IMR-90 (cell line): ENCODE measurements around the gene GDF9. TPM values are rescaled to one million over a fixed set of nuclear protein-coding genes. Genes with fewer than 3 reads are reported as not detected.

ENCODE experiments used
- ATAC-seq: fragments of 200-7000 bp; cut with Tn5 transposase; 2 replicates; pipeline ENCODE4 v1.9.1; 2020; ENCODE audit warnings: low read depth, mild to moderate bottlenecking, moderate library complexity
- BruUV-seq: library from RNA; stranded (reverse); fragments of 400-500 nt; replicated peaks from 2 replicates; lab custom pipeline; 2021; lab: Mats Ljungman, UMichigan
- CTCF ChIA-PET: fragments of 300-600 bp; formaldehyde crosslinking; extraction: SDS; loops from one replicate; lab custom pipeline; 2021; ENCODE audit warnings: antibody characterized with exemption; lab: Yijun Ruan, JAX
- POLR2A ChIA-PET: fragments of 300-600 bp; sonication (Branson Sonifier 250); formaldehyde crosslinking; loops from one replicate; lab custom pipeline; 2022; ENCODE audit warnings: antibody characterized with exemption; ENCODE audit not compliant: unreplicated experiment; lab: Charles Lee
- DNase-seq: peaks from one replicate; pipeline ENCODE4 v3.0.0; 2013
- H2AFZ ChIP-seq: replicated peaks from 2 replicates; pipeline ENCODE3; 2013; ENCODE audit warnings: low read length, mild to moderate bottlenecking; ENCODE audit not compliant: poor library complexity
- H2AK5ac ChIP-seq: 2 replicates; pipeline ENCODE4 v1.6.1; 2013; ENCODE audit warnings: low read depth, low read length, inconsistent platforms
- H2AK9ac ChIP-seq: replicated peaks from 2 replicates; pipeline ENCODE3; 2013; ENCODE audit warnings: mild to moderate bottlenecking, low read depth, low read length, moderate library complexity; ENCODE audit not compliant: poor library complexity
- H2BK120ac ChIP-seq: 2 replicates; pipeline ENCODE4 v1.6.1; 2013; ENCODE audit warnings: low read depth, low read length, inconsistent platforms
- H2BK15ac ChIP-seq: 3 replicates; pipeline ENCODE4 v1.6.1; 2013; ENCODE audit warnings: low read depth, low read length, inconsistent platforms
- H2BK20ac ChIP-seq: 2 replicates; pipeline ENCODE4 v1.6.1; 2013; ENCODE audit warnings: low read depth, mild to moderate bottlenecking, inconsistent platforms, low read length, moderate library complexity
- H2BK5ac ChIP-seq: 2 replicates; pipeline ENCODE4 v1.6.1; 2013; ENCODE audit warnings: mild to moderate bottlenecking, low read depth, low read length, inconsistent platforms; ENCODE audit not compliant: poor library complexity, severe bottlenecking
- H3K14ac ChIP-seq: replicated peaks from 2 replicates; pipeline ENCODE4 v1.6.1; 2013; ENCODE audit warnings: low read depth, low read length, inconsistent platforms
- H3K18ac ChIP-seq: 2 replicates; pipeline ENCODE4 v1.6.1; 2013; ENCODE audit warnings: low read depth, low read length, control low read depth
- H3K23ac ChIP-seq: 2 replicates; pipeline ENCODE4 v1.6.1; 2013; ENCODE audit warnings: low read depth, low read length, inconsistent platforms
- H3K27ac ChIP-seq: 2 replicates; pipeline ENCODE4 v1.5.1; 2013; ENCODE audit warnings: mild to moderate bottlenecking, control low read depth, low read length; ENCODE audit not compliant: insufficient read depth
- H3K27me3 ChIP-seq: 2 replicates; pipeline ENCODE4 v1.6.1; 2013; ENCODE audit warnings: low read length; ENCODE audit not compliant: control insufficient read depth, insufficient read depth
- H3K36me3 ChIP-seq: 2 replicates; pipeline ENCODE4 v1.6.1; 2013; ENCODE audit warnings: low read length, mixed read lengths; ENCODE audit not compliant: control insufficient read depth, insufficient read depth
- H3K4ac ChIP-seq: 2 replicates; pipeline ENCODE4 v1.6.1; 2013; ENCODE audit warnings: low read depth, low read length, inconsistent platforms
- H3K4me1 ChIP-seq: 2 replicates; pipeline ENCODE4 v1.6.1; 2013; ENCODE audit warnings: low read length, mixed read lengths; ENCODE audit not compliant: control insufficient read depth, insufficient read depth
- H3K4me2 ChIP-seq: 2 replicates; pipeline ENCODE4 v1.6.1; 2013; ENCODE audit warnings: low read depth, mild to moderate bottlenecking, control low read depth, low read length, moderate library complexity
- H3K4me3 ChIP-seq: 2 replicates; pipeline ENCODE4 v1.5.1; 2013; ENCODE audit warnings: low read depth, mild to moderate bottlenecking, control low read depth, low read length, moderate library complexity; ENCODE audit not compliant: insufficient read depth
- H3K56ac ChIP-seq: 2 replicates; pipeline ENCODE4 v1.6.1; 2013; ENCODE audit warnings: low read length, inconsistent platforms; ENCODE audit not compliant: insufficient read depth; ENCODE audit errors: extremely low read depth
- H3K79me1 ChIP-seq, 2 experiments: 2 replicates each; pipeline ENCODE4 v1.6.1; 2013; ENCODE audit warnings: low read length in 2 of 2, inconsistent platforms in 1 of 2, low read depth in 1 of 2
- H3K9ac ChIP-seq: 2 replicates; pipeline ENCODE4 v1.6.1; 2013; ENCODE audit warnings: low read depth, low read length, control low read depth
- H3K9me1 ChIP-seq: 2 replicates; pipeline ENCODE4 v1.6.1; 2013; ENCODE audit warnings: low read length, inconsistent platforms; ENCODE audit not compliant: insufficient read depth
- H3K9me3 ChIP-seq: 2 replicates; pipeline ENCODE4 v1.6.1; 2013; ENCODE audit warnings: low read length; ENCODE audit not compliant: control insufficient read depth, insufficient read depth
- H4K20me1 ChIP-seq: 2 replicates; pipeline ENCODE4 v1.6.1; 2013; ENCODE audit warnings: low read length, inconsistent platforms; ENCODE audit not compliant: insufficient read depth
- H4K5ac ChIP-seq: 2 replicates; pipeline ENCODE4 v1.6.1; 2013; ENCODE audit warnings: mild to moderate bottlenecking, low read depth, low read length, control low read depth
- H4K8ac ChIP-seq, 2 experiments: 2 replicates each; pipeline ENCODE4 v1.6.1; 2013; ENCODE audit warnings: low read depth in 2 of 2, low read length in 2 of 2, control low read depth in 1 of 2, inconsistent platforms in 1 of 2
- H4K91ac ChIP-seq: 2 replicates; pipeline ENCODE4 v1.6.1; 2013; ENCODE audit warnings: low read depth, low read length, inconsistent platforms; ENCODE audit not compliant: insufficient read depth
- CEBPB ChIP-seq: IDR thresholded peaks from 2 replicates; pipeline ENCODE4 v1.6.1; 2012; ENCODE audit warnings: low read depth, low read length, improper control_type of control experiment
- CHD1 ChIP-seq: IDR thresholded peaks from 2 replicates; pipeline ENCODE4 v1.6.1; 2012; ENCODE audit warnings: low read depth, low read length, improper control_type of control experiment
- RFX5 ChIP-seq: IDR thresholded peaks from 2 replicates; pipeline ENCODE4 v1.8.0; 2012; ENCODE audit warnings: low read depth, mild to moderate bottlenecking, low read length, moderate library complexity
- WGBS, 2 experiments: methylation state at CpG; one replicate each; pipeline versions ENCODE4 v1.1.5 to v1.1.7; 2013; ENCODE audit warnings: missing lambda C conversion rate in 2 of 2; ENCODE audit not compliant: insufficient read length in 1 of 2; ENCODE audit errors: extremely low coverage in 2 of 2; 5-methylcytosine and 5-hydroxymethylcytosine counted together
- dilution Hi-C: fragments of 300-500 bp; cut with HindIII; formaldehyde crosslinking; loops from one replicate; pipeline ENCODE4 v1.14.3; 2018; ENCODE audit warnings: low sequenced_read_pairs; ENCODE audit not compliant: unreplicated experiment
- in situ Hi-C: fragments of 300-500 bp; cut with MboI; formaldehyde crosslinking; loops from 3 replicates; pipeline ENCODE4 v1.14.3; 2019; ENCODE audit warnings: low sequenced_read_pairs, inconsistent platforms, mixed read lengths
- intact Hi-C: fragments of 100-400 bp; cut with micrococcal nuclease; formaldehyde crosslinking; loops from 2 replicates; pipeline ENCODE4 v1.10.0; 2022
- polyA plus RNA-seq, 3 experiments: library from polyadenylated mRNA; depleted of rRNA; stranded (reverse); fragments of >200 nt; gene quantifications; 2 replicates each; pipeline ENCODE4 v1.2.3, GENCODE V29; 2012; ENCODE audit warnings: low replicate concordance in 1 of 3
- total RNA-seq: library from RNA; depleted of rRNA; stranded (reverse); fragments of >200 nt; gene quantifications from 2 replicates; pipeline ENCODE4 v1.2.3, GENCODE V29; 2012

GDF9 gene
- total and polyA plus RNA-seq, 2 of the 4 experiments (the other 2 are of a cell fraction): 0.18 to 0.21 TPM

- no peaks in the 10 kb centered on the region for H3K79me1 ChIP-seq
- no peak for ATAC-seq
- no peak overlapping the region for H3K4me3 ChIP-seq
- ChIA-PET POLR2A (no interaction called here), CTCF (no interaction called here)
- H3K36me3 ChIP-seq: no peaks in the 10 kb centered on the region
- TF ChIP-seq CEBPB (no peak), CHD1 (no peak), RFX5 (no peak)
- dilution Hi-C loops: no loop called here
- no peak overlapping the region for H2BK20ac ChIP-seq
- peaks cover 19% of the 10 kb centered on the region for H3K4me1 ChIP-seq
- no peaks in the 10 kb centered on the region for H3K9me3 ChIP-seq
- in situ Hi-C loops: no loop called here
- H3K9ac ChIP-seq: no peak overlapping the region
- H3K27ac ChIP-seq: no peak overlapping the region
- DNase-seq: peak; percentile 34
- no peak overlapping the region for H3K23ac ChIP-seq
- no peaks in the 10 kb centered on the region for H3K27me3 ChIP-seq
- no peak overlapping the region for H4K91ac ChIP-seq
- H4K5ac ChIP-seq: no peak overlapping the region
- no peak overlapping the region for H3K4me2 ChIP-seq
- H2BK5ac ChIP-seq: no peak overlapping the region
- intact Hi-C loops: no loop called here
- no peak overlapping the region for H4K8ac ChIP-seq
- no peak overlapping the region for H2AK9ac ChIP-seq
- no peak overlapping the region for H3K4ac ChIP-seq
- H2AK5ac ChIP-seq: no peak overlapping the region
- no peak overlapping the region for H3K18ac ChIP-seq
- no peaks in the 10 kb centered on the region for H4K20me1 ChIP-seq
- H3K9me1 ChIP-seq: peaks cover 7% of the 10 kb centered on the region
- no CpG with 5 or more reads among the region's 4 CpGs for WGBS, 2 experiments
- no peak overlapping the region for H2BK15ac ChIP-seq
- no TSS peak for BruUV-seq
- H3K56ac ChIP-seq: no peak overlapping the region
- H3K14ac ChIP-seq: no peak overlapping the region
- H2AFZ ChIP-seq: no peak overlapping the region
- H2BK120ac ChIP-seq: no peak overlapping the region
Observed at GRCh38 chr5:132841305-132841704, 25.0 kb downstream of the GDF9 start.
